ENCODE measurements around the gene COL2A1.

Gene COL2A1

DNA sequence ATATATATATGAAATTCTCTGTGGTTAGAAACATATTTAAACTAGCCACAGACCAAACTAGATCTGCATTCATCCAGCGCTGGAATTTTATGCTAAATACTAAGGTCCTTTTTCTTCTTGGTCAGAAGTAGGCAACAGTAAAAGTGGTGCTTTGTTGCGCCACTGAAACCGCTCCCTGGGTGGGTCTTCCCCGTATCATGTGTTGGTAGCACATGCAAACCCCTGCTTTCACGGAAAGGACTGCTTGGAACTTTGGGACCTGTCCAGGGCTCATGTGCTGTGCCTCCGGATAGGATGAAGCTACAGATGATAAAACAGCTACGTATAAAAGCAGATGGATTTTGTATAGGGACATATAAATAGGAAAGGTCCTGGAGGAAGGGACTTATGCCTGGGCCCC, 40.1 kb upstream of the COL2A1 start:
- Histone ChIP-seq H3K36me3 (ENCODE audit: control insufficient read depth in 2 of 2, insufficient read depth in 1 of 2, low read length in 2 of 2) (peaks cover 29 to 69% of the 10 kb centered on the region in 2 experiments), H3K4me1 (ENCODE audit: control insufficient read depth, insufficient read depth, low read length) (no peaks in the 10 kb centered on the region), H3K4me3 (ENCODE audit: low read depth, low read length) (no peak overlapping the region), H3K27ac (ENCODE audit: extremely low read depth, low read depth, low read length) (no peak overlapping the region), H3K9me3 (ENCODE audit: control insufficient read depth, insufficient read depth, low read depth, low read length) (no peaks in the 10 kb centered on the region)
- ChIA-PET CTCF (interaction anchor here (1.6 kb wide), 1 partner anchor 145 kb away, joined by 5 read pairs; no protein-coding TSS in a partner anchor), POLR2A (no interaction called here)
- TF ChIP-seq, protein P1, sequence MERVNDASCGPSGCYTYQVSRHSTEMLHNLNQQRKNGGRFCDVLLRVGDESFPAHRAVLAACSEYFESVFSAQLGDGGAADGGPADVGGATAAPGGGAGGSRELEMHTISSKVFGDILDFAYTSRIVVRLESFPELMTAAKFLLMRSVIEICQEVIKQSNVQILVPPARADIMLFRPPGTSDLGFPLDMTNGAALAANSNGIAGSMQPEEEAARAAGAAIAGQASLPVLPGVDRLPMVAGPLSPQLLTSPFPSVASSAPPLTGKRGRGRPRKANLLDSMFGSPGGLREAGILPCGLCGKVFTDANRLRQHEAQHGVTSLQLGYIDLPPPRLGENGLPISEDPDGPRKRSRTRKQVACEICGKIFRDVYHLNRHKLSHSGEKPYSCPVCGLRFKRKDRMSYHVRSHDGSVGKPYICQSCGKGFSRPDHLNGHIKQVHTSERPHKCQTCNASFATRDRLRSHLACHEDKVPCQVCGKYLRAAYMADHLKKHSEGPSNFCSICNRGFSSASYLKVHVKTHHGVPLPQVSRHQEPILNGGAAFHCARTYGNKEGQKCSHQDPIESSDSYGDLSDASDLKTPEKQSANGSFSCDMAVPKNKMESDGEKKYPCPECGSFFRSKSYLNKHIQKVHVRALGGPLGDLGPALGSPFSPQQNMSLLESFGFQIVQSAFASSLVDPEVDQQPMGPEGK (tag by site-specific recombination; IDR thresholded peaks at IDR 0.05), result no peak
- no peak for TF ChIP-seq ZNF660 (tag by site-specific recombination; IDR thresholded peaks at IDR 0.05)
- TF ChIP-seq, protein P2, sequence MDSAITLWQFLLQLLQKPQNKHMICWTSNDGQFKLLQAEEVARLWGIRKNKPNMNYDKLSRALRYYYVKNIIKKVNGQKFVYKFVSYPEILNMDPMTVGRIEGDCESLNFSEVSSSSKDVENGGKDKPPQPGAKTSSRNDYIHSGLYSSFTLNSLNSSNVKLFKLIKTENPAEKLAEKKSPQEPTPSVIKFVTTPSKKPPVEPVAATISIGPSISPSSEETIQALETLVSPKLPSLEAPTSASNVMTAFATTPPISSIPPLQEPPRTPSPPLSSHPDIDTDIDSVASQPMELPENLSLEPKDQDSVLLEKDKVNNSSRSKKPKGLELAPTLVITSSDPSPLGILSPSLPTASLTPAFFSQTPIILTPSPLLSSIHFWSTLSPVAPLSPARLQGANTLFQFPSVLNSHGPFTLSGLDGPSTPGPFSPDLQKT (IDR thresholded peaks at IDR 0.05; ENCODE audit: borderline replicate concordance, low read depth, low read length), result no peak
- TF ChIP-seq ZNF433 (tag by site-specific recombination; IDR thresholded peaks at IDR 0.05; ENCODE audit: low read depth), result no peak
- TF ChIP-seq HIC1 (tag by site-specific recombination; IDR thresholded peaks at IDR 0.05), result no peak
- TF ChIP-seq RBAK (tag by site-specific recombination; IDR thresholded peaks at IDR 0.05), result no peak
- no peak for TF ChIP-seq ZBTB17 (tag by site-specific recombination; IDR thresholded peaks at IDR 0.05)
- TF ChIP-seq ZNF391 (tag by site-specific recombination; IDR thresholded peaks at IDR 0.05; ENCODE audit: borderline replicate concordance, low read depth), result no peak

GRCh38 chr12:48043771-48044170, 39.5 kb upstream of the COL2A1 start:
- CTCF ChIA-PET, result interaction anchor here (1.0 to 1.6 kb wide), 2 partner anchors 146 to 574 kb away, joined by 3 to 5 read pairs; no protein-coding TSS in a partner anchor
- H3K36me3 ChIP-seq (ENCODE audit: control insufficient read depth in 2 of 2, insufficient read depth in 1 of 2, low read length in 2 of 2), result peaks cover 29 to 63% of the 10 kb centered on the region in 2 experiments
- no peaks in the 10 kb centered on the region for H3K4me1 ChIP-seq (ENCODE audit: control insufficient read depth, insufficient read depth, low read length)
- H3K27ac ChIP-seq (ENCODE audit: extremely low read depth, low read depth, low read length), result no peak overlapping the region
- POLR2A ChIA-PET, result no interaction called here
- H3K4me3 ChIP-seq (ENCODE audit: low read depth, low read length), result no peak overlapping the region
- H3K9me3 ChIP-seq (ENCODE audit: control insufficient read depth, insufficient read depth, low read depth, low read length), result no peaks in the 10 kb centered on the region
- TF ChIP-seq ZNF266 (tag by site-specific recombination; IDR thresholded peaks at IDR 0.05; ENCODE audit: low read depth) (no peak), ZNF830 (tag by site-specific recombination; IDR thresholded peaks at IDR 0.05; ENCODE audit: low read depth) (no peak), ZNF214 (tag by site-specific recombination; IDR thresholded peaks at IDR 0.05; ENCODE audit: borderline replicate concordance) (no peak), ZNF518A (tag by site-specific recombination; conservative IDR thresholded peaks at IDR 0.05; ENCODE audit: low read depth) (no peak), ZNF677 (tag by site-specific recombination; IDR thresholded peaks at IDR 0.05) (no peak), ZNF404 (tag by site-specific recombination; IDR thresholded peaks at IDR 0.05) (no peak), ZBTB21 (tag by site-specific recombination; IDR thresholded peaks at IDR 0.05) (no peak), ZNF843 (tag by site-specific recombination; IDR thresholded peaks at IDR 0.05) (no peak), ZNF426 (tag by site-specific recombination; IDR thresholded peaks at IDR 0.05) (no peak), OVOL3 (tag by site-specific recombination; IDR thresholded peaks at IDR 0.05) (no peak)
- TF ChIP-seq, protein P3, sequence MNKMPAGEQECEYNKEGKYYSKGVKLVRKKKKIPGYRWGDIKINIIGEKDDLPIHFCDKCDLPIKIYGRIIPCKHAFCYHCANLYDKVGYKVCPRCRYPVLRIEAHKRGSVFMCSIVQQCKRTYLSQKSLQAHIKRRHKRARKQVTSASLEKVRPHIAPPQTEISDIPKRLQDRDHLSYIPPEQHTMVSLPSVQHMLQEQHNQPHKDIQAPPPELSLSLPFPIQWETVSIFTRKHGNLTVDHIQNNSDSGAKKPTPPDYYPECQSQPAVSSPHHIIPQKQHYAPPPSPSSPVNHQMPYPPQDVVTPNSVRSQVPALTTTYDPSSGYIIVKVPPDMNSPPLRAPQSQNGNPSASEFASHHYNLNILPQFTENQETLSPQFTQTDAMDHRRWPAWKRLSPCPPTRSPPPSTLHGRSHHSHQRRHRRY (tag by site-specific recombination; IDR thresholded peaks at IDR 0.05), result no peak
- TF ChIP-seq, protein P4, sequence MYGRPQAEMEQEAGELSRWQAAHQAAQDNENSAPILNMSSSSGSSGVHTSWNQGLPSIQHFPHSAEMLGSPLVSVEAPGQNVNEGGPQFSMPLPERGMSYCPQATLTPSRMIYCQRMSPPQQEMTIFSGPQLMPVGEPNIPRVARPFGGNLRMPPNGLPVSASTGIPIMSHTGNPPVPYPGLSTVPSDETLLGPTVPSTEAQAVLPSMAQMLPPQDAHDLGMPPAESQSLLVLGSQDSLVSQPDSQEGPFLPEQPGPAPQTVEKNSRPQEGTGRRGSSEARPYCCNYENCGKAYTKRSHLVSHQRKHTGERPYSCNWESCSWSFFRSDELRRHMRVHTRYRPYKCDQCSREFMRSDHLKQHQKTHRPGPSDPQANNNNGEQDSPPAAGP (tag by site-specific recombination; IDR thresholded peaks at IDR 0.05), result no peak
- TF ChIP-seq, protein P5, sequence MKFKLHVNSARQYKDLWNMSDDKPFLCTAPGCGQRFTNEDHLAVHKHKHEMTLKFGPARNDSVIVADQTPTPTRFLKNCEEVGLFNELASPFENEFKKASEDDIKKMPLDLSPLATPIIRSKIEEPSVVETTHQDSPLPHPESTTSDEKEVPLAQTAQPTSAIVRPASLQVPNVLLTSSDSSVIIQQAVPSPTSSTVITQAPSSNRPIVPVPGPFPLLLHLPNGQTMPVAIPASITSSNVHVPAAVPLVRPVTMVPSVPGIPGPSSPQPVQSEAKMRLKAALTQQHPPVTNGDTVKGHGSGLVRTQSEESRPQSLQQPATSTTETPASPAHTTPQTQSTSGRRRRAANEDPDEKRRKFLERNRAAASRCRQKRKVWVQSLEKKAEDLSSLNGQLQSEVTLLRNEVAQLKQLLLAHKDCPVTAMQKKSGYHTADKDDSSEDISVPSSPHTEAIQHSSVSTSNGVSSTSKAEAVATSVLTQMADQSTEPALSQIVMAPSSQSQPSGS (tag by site-specific recombination; IDR thresholded peaks at IDR 0.05; ENCODE audit: low read depth), result no peak

All from HEK293 (cell line).